ENCODE measurements around the gene TRIM49D2. TPM values are rescaled to one million over a fixed set of nuclear protein-coding genes. Genes with fewer than 3 reads are reported as not detected.

Gene TRIM49D2
- polyA plus RNA-seq, 1 of the 3 experiments (the other 2 are of a cell fraction) = not detected

Small RNAs within 50 kb of the gene (small RNA-seq; reads per million reads assigned to genes)
- gene AP004607.1 = 0 reads per million in 7 experiments

Other genes starting within 250 kb of the TRIM49D2 start
- gene TRIM77, start 213.8 kb upstream of the TRIM49D2 start, polyA plus RNA-seq (2012; rRNA removed) = not detected in 2 replicates
- not detected in 2 replicates for gene TRIM49, start 115.5 kb upstream of the TRIM49D2 start, polyA plus RNA-seq (2012; rRNA removed)
- gene TRIM64B, start 45.6 kb upstream of the TRIM49D2 start, polyA plus RNA-seq (2012; rRNA removed) = not detected in 2 replicates
- gene TRIM49D1, start 1.8 kb upstream of the TRIM49D2 start, polyA plus RNA-seq (2012; rRNA removed) = not detected in 2 replicates
- not detected in 2 replicates for gene TRIM64, start 42.0 kb downstream of the TRIM49D2 start, polyA plus RNA-seq (2012; rRNA removed)
- gene TRIM49C, start 107.0 kb downstream of the TRIM49D2 start, polyA plus RNA-seq (2012; rRNA removed) = not detected in 2 replicates
- gene UBTFL1, start 161.9 kb downstream of the TRIM49D2 start, polyA plus RNA-seq (2012; rRNA removed) = not detected in 2 replicates
- gene NAALAD2, start 210.6 kb downstream of the TRIM49D2 start, polyA plus RNA-seq (2012; rRNA removed) = 0.74 and 1.1 TPM in 2 replicates